ENCODE results near the gene NOTCH1. TPM values are rescaled to one million over a fixed set of nuclear protein-coding genes. Genes with fewer than 3 reads are reported as not detected.

The NOTCH1 gene
- total and polyA plus RNA-seq, 2 of the 13 experiments (the other 11 are each of a cell fraction or from before 2014, with no cell fraction given) = 0.09 to 0.35 TPM

DNA sequence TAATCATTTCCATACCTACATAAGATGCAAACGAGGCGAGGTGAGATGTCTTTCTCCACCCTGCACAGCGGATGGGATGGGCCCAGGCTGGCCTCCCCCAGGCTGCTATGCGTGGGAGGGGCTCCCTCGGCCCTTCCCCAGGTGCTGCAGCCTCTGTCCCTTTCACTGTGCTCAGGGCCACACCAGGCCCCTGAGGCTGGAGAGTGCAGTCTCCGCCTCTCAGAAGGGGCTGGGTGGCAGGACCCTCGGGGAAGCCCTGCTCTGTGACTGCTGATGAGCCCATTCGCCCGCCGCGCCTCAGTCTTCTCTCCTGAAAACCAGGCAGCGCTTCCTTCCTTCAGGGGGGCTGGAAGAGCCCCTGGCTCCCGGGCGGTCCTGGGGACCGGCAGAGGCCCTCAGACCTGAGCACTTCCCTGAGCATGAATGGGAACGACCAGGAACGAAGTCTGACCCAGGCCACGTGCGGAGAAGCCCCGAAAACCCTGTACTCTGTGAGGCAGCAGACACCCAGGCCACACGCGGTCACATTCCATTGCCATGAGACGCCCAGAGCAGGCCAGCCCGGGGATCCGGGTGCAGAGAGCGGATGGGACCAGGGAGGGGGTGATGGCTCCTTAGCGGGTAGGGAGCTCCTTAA lies 21.9 kb upstream of the NOTCH1 start (continued):
- TF ChIP-seq MED1 (CRISPR knock-in tag; IDR thresholded peaks at IDR 0.05) = peak; percentile 66
- TF ChIP-seq HDAC6 (IDR thresholded peaks at IDR 0.05; ENCODE audit: low read depth, low read length) = no peak
- TF ChIP-seq ARNT2 (CRISPR knock-in tag; IDR thresholded peaks at IDR 0.05; ENCODE audit: low read depth) = peak; percentile 52; the same call in 1 of the 2 replicates
- TF ChIP-seq CENPT (CRISPR knock-in tag; IDR thresholded peaks at IDR 0.05; ENCODE audit: low read depth) = peak; percentile 75; the same call in 1 of the 2 replicates
- no peak for TF ChIP-seq ZNF101 (CRISPR knock-in tag; IDR thresholded peaks at IDR 0.05; ENCODE audit: borderline replicate concordance, low read depth)
- peak; percentile 84 for TF ChIP-seq ELF3 (CRISPR knock-in tag; IDR thresholded peaks at IDR 0.05)
- no peak for TF ChIP-seq PCBP2 (optimal IDR thresholded peaks at IDR 0.05; ENCODE audit: low read depth, low read length, poor library complexity, severe bottlenecking)
- TF ChIP-seq, protein P1, sequence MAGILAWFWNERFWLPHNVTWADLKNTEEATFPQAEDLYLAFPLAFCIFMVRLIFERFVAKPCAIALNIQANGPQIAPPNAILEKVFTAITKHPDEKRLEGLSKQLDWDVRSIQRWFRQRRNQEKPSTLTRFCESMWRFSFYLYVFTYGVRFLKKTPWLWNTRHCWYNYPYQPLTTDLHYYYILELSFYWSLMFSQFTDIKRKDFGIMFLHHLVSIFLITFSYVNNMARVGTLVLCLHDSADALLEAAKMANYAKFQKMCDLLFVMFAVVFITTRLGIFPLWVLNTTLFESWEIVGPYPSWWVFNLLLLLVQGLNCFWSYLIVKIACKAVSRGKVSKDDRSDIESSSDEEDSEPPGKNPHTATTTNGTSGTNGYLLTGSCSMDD (CRISPR knock-in tag; IDR thresholded peaks at IDR 0.05) = 0 out of 2 replicates have a peak, but pooled peaks have one; percentile 71
- TF ChIP-seq ZFP36 (IDR thresholded peaks at IDR 0.05; ENCODE audit: borderline replicate concordance, low read depth, low read length, partially characterized antibody) = no peak
- TF ChIP-seq PAF1 (CRISPR knock-in tag; IDR thresholded peaks at IDR 0.05) = no peak
- TF ChIP-seq, protein P2, sequence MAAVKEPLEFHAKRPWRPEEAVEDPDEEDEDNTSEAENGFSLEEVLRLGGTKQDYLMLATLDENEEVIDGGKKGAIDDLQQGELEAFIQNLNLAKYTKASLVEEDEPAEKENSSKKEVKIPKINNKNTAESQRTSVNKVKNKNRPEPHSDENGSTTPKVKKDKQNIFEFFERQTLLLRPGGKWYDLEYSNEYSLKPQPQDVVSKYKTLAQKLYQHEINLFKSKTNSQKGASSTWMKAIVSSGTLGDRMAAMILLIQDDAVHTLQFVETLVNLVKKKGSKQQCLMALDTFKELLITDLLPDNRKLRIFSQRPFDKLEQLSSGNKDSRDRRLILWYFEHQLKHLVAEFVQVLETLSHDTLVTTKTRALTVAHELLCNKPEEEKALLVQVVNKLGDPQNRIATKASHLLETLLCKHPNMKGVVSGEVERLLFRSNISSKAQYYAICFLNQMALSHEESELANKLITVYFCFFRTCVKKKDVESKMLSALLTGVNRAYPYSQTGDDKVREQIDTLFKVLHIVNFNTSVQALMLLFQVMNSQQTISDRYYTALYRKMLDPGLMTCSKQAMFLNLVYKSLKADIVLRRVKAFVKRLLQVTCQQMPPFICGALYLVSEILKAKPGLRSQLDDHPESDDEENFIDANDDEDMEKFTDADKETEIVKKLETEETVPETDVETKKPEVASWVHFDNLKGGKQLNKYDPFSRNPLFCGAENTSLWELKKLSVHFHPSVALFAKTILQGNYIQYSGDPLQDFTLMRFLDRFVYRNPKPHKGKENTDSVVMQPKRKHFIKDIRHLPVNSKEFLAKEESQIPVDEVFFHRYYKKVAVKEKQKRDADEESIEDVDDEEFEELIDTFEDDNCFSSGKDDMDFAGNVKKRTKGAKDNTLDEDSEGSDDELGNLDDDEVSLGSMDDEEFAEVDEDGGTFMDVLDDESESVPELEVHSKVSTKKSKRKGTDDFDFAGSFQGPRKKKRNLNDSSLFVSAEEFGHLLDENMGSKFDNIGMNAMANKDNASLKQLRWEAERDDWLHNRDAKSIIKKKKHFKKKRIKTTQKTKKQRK (IDR thresholded peaks at IDR 0.05; ENCODE audit: low read length) = no peak
- TF ChIP-seq, protein P3, sequence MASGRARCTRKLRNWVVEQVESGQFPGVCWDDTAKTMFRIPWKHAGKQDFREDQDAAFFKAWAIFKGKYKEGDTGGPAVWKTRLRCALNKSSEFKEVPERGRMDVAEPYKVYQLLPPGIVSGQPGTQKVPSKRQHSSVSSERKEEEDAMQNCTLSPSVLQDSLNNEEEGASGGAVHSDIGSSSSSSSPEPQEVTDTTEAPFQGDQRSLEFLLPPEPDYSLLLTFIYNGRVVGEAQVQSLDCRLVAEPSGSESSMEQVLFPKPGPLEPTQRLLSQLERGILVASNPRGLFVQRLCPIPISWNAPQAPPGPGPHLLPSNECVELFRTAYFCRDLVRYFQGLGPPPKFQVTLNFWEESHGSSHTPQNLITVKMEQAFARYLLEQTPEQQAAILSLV (CRISPR knock-in tag; IDR thresholded peaks at IDR 0.05; ENCODE audit: borderline replicate concordance) = peak; percentile 70; the same call in 1 of the 2 replicates
- TF ChIP-seq JUN (CRISPR knock-in tag; IDR thresholded peaks at IDR 0.05) = peak; percentile 73; the same call in 1 of the 2 replicates
- no peak for TF ChIP-seq HCFC1 (IDR thresholded peaks at IDR 0.05; ENCODE audit: low read depth, low read length)
- peak; percentile 70; the same call in 1 of the 2 replicates for TF ChIP-seq ZNF724P (CRISPR knock-in tag; IDR thresholded peaks at IDR 0.05; ENCODE audit: borderline replicate concordance)
- TF ChIP-seq POLR2AphosphoS5 (IDR thresholded peaks at IDR 0.05; ENCODE audit: low read depth, low read length) = no peak
- no peak for TF ChIP-seq SMAD1 (CRISPR knock-in tag; IDR thresholded peaks at IDR 0.05; ENCODE audit: borderline replicate concordance, low read depth)
- peak; percentile 57; the same call in 1 of the 2 replicates for TF ChIP-seq ZNF563 (CRISPR knock-in tag; IDR thresholded peaks at IDR 0.05)
- TF ChIP-seq LCORL (IDR thresholded peaks at IDR 0.05) = no peak
- TF ChIP-seq LCORL (CRISPR knock-in tag; IDR thresholded peaks at IDR 0.05) = peak; percentile 85
- TF ChIP-seq RXRA (CRISPR knock-in tag; IDR thresholded peaks at IDR 0.05) = peak; percentile 35; the same call in 1 of the 2 replicates
- TF ChIP-seq, protein P4, sequence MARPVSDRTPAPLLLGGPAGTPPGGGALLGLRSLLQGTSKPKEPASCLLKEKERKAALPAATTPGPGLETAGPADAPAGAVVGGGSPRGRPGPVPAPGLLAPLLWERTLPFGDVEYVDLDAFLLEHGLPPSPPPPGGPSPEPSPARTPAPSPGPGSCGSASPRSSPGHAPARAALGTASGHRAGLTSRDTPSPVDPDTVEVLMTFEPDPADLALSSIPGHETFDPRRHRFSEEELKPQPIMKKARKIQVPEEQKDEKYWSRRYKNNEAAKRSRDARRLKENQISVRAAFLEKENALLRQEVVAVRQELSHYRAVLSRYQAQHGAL (CRISPR knock-in tag; IDR thresholded peaks at IDR 0.05; ENCODE audit: not compliant biosample characterization) = no peak
